Measurements from ENCODE around the gene HIF1AN.

HIF1AN gene

DNA sequence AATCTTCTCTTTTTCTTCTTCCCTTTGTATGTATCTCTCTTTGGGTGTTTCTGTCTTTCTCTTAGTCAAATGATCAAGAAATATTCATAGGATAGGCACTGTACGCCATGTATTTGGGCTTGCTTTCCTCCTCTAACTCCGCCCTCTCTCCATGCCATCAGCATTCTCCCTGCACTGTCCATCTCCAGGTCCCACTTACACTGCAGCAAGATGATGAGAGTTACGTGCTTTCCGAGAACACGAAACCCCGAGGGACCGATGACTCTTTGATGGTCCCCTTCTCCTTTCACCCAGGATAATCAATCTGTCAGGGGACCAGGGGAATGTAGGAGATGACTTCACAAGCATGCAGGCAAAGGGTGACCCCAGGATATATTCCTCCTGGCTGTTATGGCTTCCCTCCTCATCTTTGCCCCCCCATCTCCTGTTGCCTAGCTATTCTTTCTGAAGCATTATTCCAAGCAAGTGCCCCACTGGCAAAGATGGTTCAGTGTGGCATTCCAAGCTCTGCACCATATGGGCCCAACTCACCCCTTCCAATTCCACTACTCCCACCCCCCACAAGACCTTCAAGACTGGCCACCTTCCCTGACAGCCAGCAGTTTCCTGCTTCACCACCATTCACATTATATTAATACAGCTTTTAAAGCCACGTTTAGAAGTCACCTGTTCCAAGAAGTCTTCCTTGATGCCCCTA lies 40.0 kb downstream of the HIF1AN start:
- H3K4me2 ChIP-seq (ENCODE audit: low read length): no peak overlapping the region
- H3K18ac ChIP-seq (ENCODE audit: low read length): no peak overlapping the region
- no peak overlapping the region for H3K4me3 ChIP-seq (ENCODE audit: low read length)
- no peak overlapping the region for H2AK5ac ChIP-seq (ENCODE audit: low read length)
- H3K36me3 ChIP-seq (ENCODE audit: control insufficient read depth, insufficient read depth, low read length): no peaks in the 10 kb centered on the region
- no peak for DNase-seq
- WGBS (ENCODE audit: extremely low coverage, insufficient coverage, low lambda C conversion rate): no CpG with 5 or more reads among the region's 8 CpGs
- no peaks in the 10 kb centered on the region for H3K4me1 ChIP-seq (ENCODE audit: control insufficient read depth, low read depth, low read length)
- no peak overlapping the region for H2BK120ac ChIP-seq (ENCODE audit: low read depth, low read length)
- no peaks in the 10 kb centered on the region for H3K79me1 ChIP-seq (ENCODE audit: low read length)
- H3K9ac ChIP-seq (ENCODE audit: low read length): no peak overlapping the region
- no peak overlapping the region for H3K56ac ChIP-seq (ENCODE audit: low read length)
- H4K8ac ChIP-seq (ENCODE audit: low read depth, low read length): no peak overlapping the region
- no peak overlapping the region for H3K27ac ChIP-seq (ENCODE audit: low read depth, low read length)
- no peak overlapping the region for H3K23ac ChIP-seq (ENCODE audit: low read length)
- no peak overlapping the region for H4K5ac ChIP-seq (ENCODE audit: low read length)
- no peak overlapping the region for H2BK5ac ChIP-seq (ENCODE audit: low read length)
- no peak overlapping the region for H2BK15ac ChIP-seq (replicated peaks; ENCODE audit: low read depth)
- no peaks in the 10 kb centered on the region for H3K79me2 ChIP-seq (ENCODE audit: control insufficient read depth, insufficient read depth, low read length)
- H3K27me3 ChIP-seq (ENCODE audit: insufficient read depth, low read length, poor library complexity): no peaks in the 10 kb centered on the region
- H3K4ac ChIP-seq (ENCODE audit: low read depth, low read length): no peak overlapping the region

DNA sequence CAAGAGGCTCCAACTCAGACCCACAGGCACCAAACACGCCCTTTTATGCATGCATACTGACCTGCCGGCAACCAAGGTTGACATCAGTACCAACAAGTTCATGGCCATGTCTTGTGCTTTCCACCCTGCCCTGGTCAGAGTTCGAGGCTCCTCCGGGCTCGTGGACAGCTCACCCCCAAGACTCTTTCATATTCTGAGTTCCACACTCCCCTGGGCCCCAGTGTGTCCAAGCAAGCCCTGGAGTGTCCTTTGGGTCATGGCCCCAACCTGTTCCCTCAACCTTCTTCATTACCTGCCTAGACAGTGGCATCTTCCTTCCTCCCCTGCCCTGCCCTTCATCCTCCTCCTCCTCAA lies 40.5 kb downstream of the HIF1AN start:
- Histone ChIP-seq H3K79me1 (ENCODE audit: low read length) (no peaks in the 10 kb centered on the region), H3K27ac (ENCODE audit: low read depth, low read length) (no peak overlapping the region), H3K56ac (ENCODE audit: low read length) (no peak overlapping the region), H2AK5ac (ENCODE audit: low read length) (no peak overlapping the region), H2BK15ac (replicated peaks; ENCODE audit: low read depth) (no peak overlapping the region), H3K18ac (ENCODE audit: low read length) (no peak overlapping the region), H3K36me3 (ENCODE audit: control insufficient read depth, insufficient read depth, low read length) (no peaks in the 10 kb centered on the region), H3K4me1 (ENCODE audit: control insufficient read depth, low read depth, low read length) (no peaks in the 10 kb centered on the region), H3K4me3 (ENCODE audit: low read length) (no peak overlapping the region), H3K4ac (ENCODE audit: low read depth, low read length) (no peak overlapping the region), H4K5ac (ENCODE audit: low read length) (no peak overlapping the region), H3K9ac (ENCODE audit: low read length) (no peak overlapping the region), H2BK5ac (ENCODE audit: low read length) (no peak overlapping the region), H4K8ac (ENCODE audit: low read depth, low read length) (no peak overlapping the region), H3K23ac (ENCODE audit: low read length) (no peak overlapping the region), H3K4me2 (ENCODE audit: low read length) (no peak overlapping the region), H2BK120ac (ENCODE audit: low read depth, low read length) (no peak overlapping the region), H3K79me2 (ENCODE audit: control insufficient read depth, insufficient read depth, low read length) (no peaks in the 10 kb centered on the region), H3K27me3 (ENCODE audit: insufficient read depth, low read length, poor library complexity) (no peaks in the 10 kb centered on the region)
- no peak for DNase-seq
- WGBS (ENCODE audit: extremely low coverage, insufficient coverage, low lambda C conversion rate): no CpG with 5 or more reads among the region's 5 CpGs

DNA sequence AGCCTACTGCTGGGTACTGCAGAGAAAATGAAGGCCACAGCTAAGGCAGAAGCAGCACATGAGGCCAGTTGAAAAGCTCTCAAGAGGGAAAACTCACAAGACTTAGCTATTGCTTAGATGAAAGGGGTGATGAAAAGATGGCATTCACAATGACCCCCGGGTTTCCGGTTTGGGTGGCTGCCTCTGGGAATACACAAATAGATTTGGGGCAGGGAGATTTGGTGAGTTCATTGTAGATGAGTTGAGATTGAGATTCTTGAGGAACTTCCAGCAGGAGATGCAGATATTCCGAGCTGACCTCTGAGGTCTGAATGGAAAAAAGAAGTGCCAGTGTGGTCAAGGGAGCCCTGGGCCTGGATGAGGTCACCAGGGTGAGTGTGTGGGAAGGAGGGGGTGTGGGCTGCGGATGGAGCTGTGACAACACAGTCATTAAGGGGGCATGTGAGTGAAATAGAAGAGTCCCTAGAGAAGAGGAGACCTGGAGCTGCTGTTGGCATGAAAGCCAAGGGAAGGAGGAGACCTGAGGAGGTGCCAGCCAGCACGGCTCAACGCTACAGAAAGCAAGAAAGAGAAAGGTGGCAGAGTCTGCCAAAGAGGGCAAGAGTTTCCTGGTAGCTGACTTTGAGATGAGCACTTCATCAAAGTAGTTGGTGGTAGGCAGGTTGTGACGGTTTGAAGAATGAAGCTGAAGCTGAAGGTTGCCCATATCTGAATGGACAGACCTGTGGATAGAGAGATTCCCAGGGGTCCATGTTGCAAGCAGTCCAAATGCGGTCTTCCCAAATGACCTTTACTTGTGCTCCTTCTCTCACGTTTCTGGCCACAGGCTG lies 43.7 kb downstream of the HIF1AN start:
- no peak overlapping the region for H3K27ac ChIP-seq (ENCODE audit: low read depth, low read length)
- no peak overlapping the region for H3K4me3 ChIP-seq (ENCODE audit: low read length)
- H3K79me2 ChIP-seq (ENCODE audit: control insufficient read depth, insufficient read depth, low read length): no peaks in the 10 kb centered on the region
- no peaks in the 10 kb centered on the region for H3K27me3 ChIP-seq (ENCODE audit: insufficient read depth, low read length, poor library complexity)
- H2BK120ac ChIP-seq (ENCODE audit: low read depth, low read length): no peak overlapping the region
- no peak overlapping the region for H3K4ac ChIP-seq (ENCODE audit: low read depth, low read length)
- H3K23ac ChIP-seq (ENCODE audit: low read length): no peak overlapping the region
- no CpG with 5 or more reads among the region's 9 CpGs for WGBS (ENCODE audit: extremely low coverage, insufficient coverage, low lambda C conversion rate)
- H4K5ac ChIP-seq (ENCODE audit: low read length): no peak overlapping the region
- no peaks in the 10 kb centered on the region for H3K36me3 ChIP-seq (ENCODE audit: control insufficient read depth, insufficient read depth, low read length)
- no peak overlapping the region for H3K4me2 ChIP-seq (ENCODE audit: low read length)
- H3K79me1 ChIP-seq (ENCODE audit: low read length): no peaks in the 10 kb centered on the region
- no peak overlapping the region for H3K9ac ChIP-seq (ENCODE audit: low read length)
- H3K56ac ChIP-seq (ENCODE audit: low read length): no peak overlapping the region
- H4K8ac ChIP-seq (ENCODE audit: low read depth, low read length): no peak overlapping the region
- H2BK15ac ChIP-seq (replicated peaks; ENCODE audit: low read depth): no peak overlapping the region
- H2BK5ac ChIP-seq (ENCODE audit: low read length): no peak overlapping the region
- no peak overlapping the region for H3K18ac ChIP-seq (ENCODE audit: low read length)
- no peak overlapping the region for H2AK5ac ChIP-seq (ENCODE audit: low read length)
- H3K4me1 ChIP-seq (ENCODE audit: control insufficient read depth, low read depth, low read length): no peaks in the 10 kb centered on the region
- DNase-seq: no peak

DNA sequence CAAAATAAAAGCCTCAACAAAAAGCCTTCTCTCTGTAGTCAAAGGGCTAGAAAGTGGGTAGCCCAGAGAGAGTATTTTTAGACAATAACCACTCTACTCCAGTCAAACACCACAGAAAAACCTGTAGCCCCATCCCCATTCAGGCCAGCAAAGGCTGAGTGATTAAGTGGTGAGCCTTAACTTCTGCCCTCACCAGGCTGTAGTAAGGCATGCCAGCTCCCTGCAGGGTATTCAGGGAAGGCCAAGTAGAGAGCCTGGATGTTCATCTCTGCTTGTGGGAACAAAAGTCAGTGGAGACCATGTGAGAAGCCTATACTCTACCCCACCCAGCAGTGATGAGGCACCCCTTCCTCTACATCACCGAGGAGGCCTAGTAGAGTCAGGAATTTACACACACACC lies 51.2 kb downstream of the HIF1AN start:
- Histone ChIP-seq H3K4me2 (ENCODE audit: low read length) (no peak overlapping the region), H3K79me1 (ENCODE audit: low read length) (no peaks in the 10 kb centered on the region), H2AK5ac (ENCODE audit: low read length) (no peak overlapping the region), H3K27ac (ENCODE audit: low read depth, low read length) (no peak overlapping the region), H3K4me1 (ENCODE audit: control insufficient read depth, low read depth, low read length) (no peaks in the 10 kb centered on the region), H2BK5ac (ENCODE audit: low read length) (no peak overlapping the region), H2BK15ac (replicated peaks; ENCODE audit: low read depth) (no peak overlapping the region), H3K23ac (ENCODE audit: low read length) (no peak overlapping the region), H3K18ac (ENCODE audit: low read length) (no peak overlapping the region), H3K27me3 (ENCODE audit: insufficient read depth, low read length, poor library complexity) (no peaks in the 10 kb centered on the region), H3K56ac (ENCODE audit: low read length) (no peak overlapping the region), H3K36me3 (ENCODE audit: control insufficient read depth, insufficient read depth, low read length) (no peaks in the 10 kb centered on the region), H3K4me3 (ENCODE audit: low read length) (no peak overlapping the region), H3K79me2 (ENCODE audit: control insufficient read depth, insufficient read depth, low read length) (no peaks in the 10 kb centered on the region), H3K4ac (ENCODE audit: low read depth, low read length) (no peak overlapping the region), H2BK120ac (ENCODE audit: low read depth, low read length) (no peak overlapping the region), H4K8ac (ENCODE audit: low read depth, low read length) (no peak overlapping the region), H4K5ac (ENCODE audit: low read length) (no peak overlapping the region), H3K9ac (ENCODE audit: low read length) (no peak overlapping the region)
- no CpG with 5 or more reads among the region's 1 CpG for WGBS (ENCODE audit: extremely low coverage, insufficient coverage, low lambda C conversion rate)
- DNase-seq: no peak

DNA sequence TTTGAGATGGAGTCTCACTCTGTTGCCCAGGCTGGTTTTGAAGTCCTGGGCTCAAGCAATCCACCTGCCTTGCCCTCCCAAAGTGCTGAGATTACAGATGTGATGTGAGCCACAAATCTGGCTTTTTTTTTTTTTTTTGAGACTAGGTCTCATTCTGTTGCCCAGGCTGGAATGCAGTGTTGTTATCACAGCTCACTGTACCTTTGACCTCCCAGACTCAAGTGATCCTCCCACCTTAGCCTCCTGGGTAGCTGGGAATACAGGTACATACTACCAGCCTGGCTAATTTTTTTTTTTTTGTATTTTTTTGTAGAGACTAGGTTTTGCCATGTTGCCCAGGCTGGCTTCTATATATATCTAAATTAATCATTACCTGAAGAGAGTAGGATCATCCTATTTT lies 62.4 kb downstream of the HIF1AN start:
- H3K27me3 ChIP-seq (ENCODE audit: insufficient read depth, low read length, poor library complexity): no peaks in the 10 kb centered on the region
- no peak overlapping the region for H3K4ac ChIP-seq (ENCODE audit: low read depth, low read length)
- no peak overlapping the region for H2BK5ac ChIP-seq (ENCODE audit: low read length)
- no peak overlapping the region for H3K4me3 ChIP-seq (ENCODE audit: low read length)
- H3K79me1 ChIP-seq (ENCODE audit: low read length): no peaks in the 10 kb centered on the region
- H2AK5ac ChIP-seq (ENCODE audit: low read length): no peak overlapping the region
- H3K9ac ChIP-seq (ENCODE audit: low read length): no peak overlapping the region
- H3K23ac ChIP-seq (ENCODE audit: low read length): no peak overlapping the region
- no peak overlapping the region for H3K18ac ChIP-seq (ENCODE audit: low read length)
- no peak overlapping the region for H4K5ac ChIP-seq (ENCODE audit: low read length)
- no peak overlapping the region for H3K4me2 ChIP-seq (ENCODE audit: low read length)
- no peaks in the 10 kb centered on the region for H3K79me2 ChIP-seq (ENCODE audit: control insufficient read depth, insufficient read depth, low read length)
- no peak for DNase-seq
- no peak overlapping the region for H2BK15ac ChIP-seq (replicated peaks; ENCODE audit: low read depth)
- H3K4me1 ChIP-seq (ENCODE audit: control insufficient read depth, low read depth, low read length): no peaks in the 10 kb centered on the region
- H3K56ac ChIP-seq (ENCODE audit: low read length): no peak overlapping the region
- H2BK120ac ChIP-seq (ENCODE audit: low read depth, low read length): no peak overlapping the region
- H3K27ac ChIP-seq (ENCODE audit: low read depth, low read length): no peak overlapping the region
- no peak overlapping the region for H4K8ac ChIP-seq (ENCODE audit: low read depth, low read length)
- no peaks in the 10 kb centered on the region for H3K36me3 ChIP-seq (ENCODE audit: control insufficient read depth, insufficient read depth, low read length)
